K562 (cell line): ENCODE measurements around the gene OBSCN. TPM values are rescaled to one million over a fixed set of nuclear protein-coding genes. Genes with fewer than 3 reads are reported as not detected.

Experiments used
- ATAC-seq: fragments of 200-7000 bp; cut with Tn5 transposase; 3 replicates; pipeline ENCODE4 v1.9.1; 2020; ENCODE audit warnings: moderate library complexity
- BruUV-seq: library from RNA; stranded (reverse); fragments of 400-500 nt; replicated peaks from 2 replicates; lab custom pipeline; 2021; lab: Mats Ljungman, UMichigan
- CTCF ChIA-PET: fragments of 300-600 bp; formaldehyde crosslinking; extraction: SDS; loops from one replicate; lab custom pipeline; 2021; ENCODE audit warnings: low intra/inter-chr PET ratio; lab: Yijun Ruan, JAX
- POLR2A ChIA-PET: fragments of 300-600, 350-650 bp; sonication (Branson Sonifier 250); formaldehyde crosslinking; extraction: SDS; loops from one replicate; lab custom pipeline; 2021; ENCODE audit warnings: antibody characterized with exemption, inconsistent platforms; lab: Yijun Ruan, JAX
- DNase-seq, 4 experiments: peaks; one replicate each; pipeline versions ENCODE4 v3.0.0 to v3.0.0-alpha.2; 2011 to 2018; ENCODE audit warnings: low spot score in 3 of 4, mixed read lengths in 3 of 4; ENCODE audit errors: extremely low read depth in 1 of 4
- FAIRE-seq: peaks from 2 replicates; lab custom pipeline; 2011; peaks lifted over from hg19 to GRCh38; lab: Jason Lieb, UNC
- H2AFZ ChIP-seq: 2 replicates; pipeline ENCODE4 v1.6.0; 2011; ENCODE audit warnings: low read depth, low read length, control low read depth, inconsistent platforms
- H3K27ac ChIP-seq: fragments of 200-600 bp; 3 replicates; pipeline ENCODE4 v1.8.0; 2011; ENCODE audit warnings: low read depth, mild to moderate bottlenecking, control low read depth, inconsistent platforms, low read length, moderate library complexity, mixed read lengths; ENCODE audit errors: extremely low read depth
- H3K27me3 ChIP-seq, 2 experiments: fragments of 300-600 bp in 1 of 2; 2 replicates in 1 of 2; 3 replicates in 1 of 2; pipeline versions ENCODE4 v1.6.0 to v1.8.0; 2011; ENCODE audit warnings: inconsistent platforms in 2 of 2, low read length in 2 of 2, mild to moderate bottlenecking in 1 of 2, mixed read lengths in 1 of 2, moderate library complexity in 1 of 2; ENCODE audit not compliant: control insufficient read depth in 2 of 2, insufficient read depth in 2 of 2
- H3K36me3 ChIP-seq: fragments of 300-600 bp; 3 replicates; pipeline ENCODE4 v1.8.0; 2011; ENCODE audit warnings: mild to moderate bottlenecking, low read length, inconsistent platforms; ENCODE audit not compliant: control insufficient read depth, insufficient read depth
- H3K4me1 ChIP-seq, 2 experiments: fragments of 200-600 bp in 1 of 2; replicated peaks in 1 of 2; 2 replicates in 1 of 2; 3 replicates in 1 of 2; pipeline versions ENCODE4 v1.5.1 to v1.8.0; 2011; ENCODE audit warnings: inconsistent platforms in 2 of 2, low read length in 2 of 2, mild to moderate bottlenecking in 1 of 2, mixed read lengths in 1 of 2, moderate library complexity in 1 of 2; ENCODE audit not compliant: control insufficient read depth in 2 of 2, insufficient read depth in 2 of 2
- H3K4me2 ChIP-seq: 2 replicates; pipeline ENCODE4 v1.6.1; 2011; ENCODE audit warnings: low read length, control low read depth, inconsistent platforms, mixed read lengths; ENCODE audit not compliant: insufficient read depth
- H3K4me3 ChIP-seq: fragments of 200-600 bp; sonication (generic), shearing (Covaris generic); 2 replicates; pipeline ENCODE4 v1.5.1; 2016; ENCODE audit warnings: control low read depth, inconsistent platforms
- H3K79me2 ChIP-seq: fragments of 200-600 bp; 3 replicates; pipeline ENCODE4 v1.8.0; 2011; ENCODE audit warnings: low read length, inconsistent platforms; ENCODE audit not compliant: control insufficient read depth, insufficient read depth
- H3K9ac ChIP-seq, 2 experiments: 2 replicates each; pipeline versions ENCODE4 v1.6.0 to v1.6.1; 2011; ENCODE audit warnings: low read depth in 2 of 2, low read length in 2 of 2, control low read depth in 1 of 2, inconsistent platforms in 1 of 2, mild to moderate bottlenecking in 1 of 2, mixed read lengths in 1 of 2; ENCODE audit not compliant: insufficient read depth in 1 of 2
- H3K9me1 ChIP-seq: one replicate; pipeline ENCODE4 v1.6.0; 2011; ENCODE audit warnings: inconsistent platforms, mild to moderate bottlenecking, low read length, moderate library complexity; ENCODE audit not compliant: control insufficient read depth, insufficient read depth
- H3K9me3 ChIP-seq: replicated peaks from 2 replicates; pipeline ENCODE4 v1.5.1; 2011; ENCODE audit warnings: low read depth, low read length, inconsistent platforms; ENCODE audit not compliant: control insufficient read depth, insufficient read depth
- H4K20me1 ChIP-seq: replicated peaks from 2 replicates; pipeline ENCODE4 v1.6.1; 2011; ENCODE audit warnings: low read length, inconsistent platforms, mixed read lengths; ENCODE audit not compliant: control insufficient read depth, insufficient read depth
- CTCF ChIP-seq, 3 experiments: IDR thresholded peaks in 2 of 3; conservative IDR thresholded peaks in 1 of 3; 2 replicates each; pipeline ENCODE4 v1.5.1; 2011 to 2012; ENCODE audit warnings: low read length in 3 of 3, mild to moderate bottlenecking in 3 of 3, control low read depth in 2 of 3, improper control_type of control experiment in 1 of 3, inconsistent platforms in 1 of 3, low read depth in 1 of 3, mixed read lengths in 1 of 3, moderate library complexity in 1 of 3; ENCODE audit not compliant: insufficient read depth in 2 of 3
- HOMEZ ChIP-seq: fragments of 250-450 bp; sonication (Bioruptor Pico); IDR thresholded peaks from 2 replicates; pipeline ENCODE4 v1.4.0; 2020; ENCODE audit warnings: mild to moderate bottlenecking, moderate library complexity
- WGBS: fragments of 100-300 bp; shearing (Covaris generic); methylation state at CpG from one replicate; pipeline ENCODE4 v1.1.6; 2016; ENCODE audit warnings: low coverage, mixed read lengths; ENCODE audit not compliant: insufficient coverage; ENCODE audit errors: missing lambda C conversion rate; 5-methylcytosine and 5-hydroxymethylcytosine counted together
- in situ Hi-C: fragments of 300-500 bp; cut with MboI; formaldehyde crosslinking; loops from 4 replicates; pipeline ENCODE4 v1.15.0; 2018; ENCODE audit warnings: inconsistent platforms, mixed read lengths
- intact Hi-C: fragments of 100-400 bp; cut with micrococcal nuclease; formaldehyde crosslinking; loops from 2 replicates; pipeline ENCODE4 v1.14.2; 2022
- polyA plus RNA-seq, 8 experiments: library from polyadenylated mRNA; depleted of rRNA in 4 of 8; stranded (reverse) in 5 of 8; unstranded in 3 of 8; fragments of >200 nt; fragmentation: Nextera tagmentation in 2 of 8; fragmentation: Illumina TruSeq in 1 of 8; extraction: Ambion mirVana in 2 of 8; extraction: Trizol in 1 of 8; gene quantifications; 2 replicates each; pipeline versions ENCODE4 v1.2.1 to v1.2.3, GENCODE V29; 2011 to 2014; ENCODE audit warnings: inconsistent platforms in 1 of 8, missing spikeins in 1 of 8
- total RNA-seq, 7 experiments: library from RNA; depleted of rRNA in 6 of 7; stranded (reverse); fragments of >200 nt in 6 of 7; fragmentation: Illumina TruSeq in 2 of 7; extraction: Trizol in 2 of 7; gene quantifications; 2 replicates each; pipeline versions ENCODE4 v1.2.1 to v1.2.3, GENCODE V29; 2011 to 2021; ENCODE audit warnings: low replicate concordance in 1 of 7

OBSCN gene
- total and polyA plus RNA-seq, 9 of the 15 experiments (the other 6 are each of a cell fraction or from before 2014, with no cell fraction given): 0.18 to 19.7 (median 3.6) TPM

GRCh38 chr1:228238007-228238406, 30.2 kb downstream of the OBSCN start:
- in situ Hi-C loops: no loop called here
- no peaks in the 10 kb centered on the region for H3K4me1 ChIP-seq
- H3K27me3 ChIP-seq: no peaks in the 10 kb centered on the region
- H2AFZ ChIP-seq: no peak overlapping the region
- DNase-seq: no peak
- BruUV-seq: no TSS peak
- WGBS: 12% methylated on average over 7 of the region's 7 CpGs
- H3K27ac ChIP-seq: no peak overlapping the region
- H3K9ac ChIP-seq: no peak overlapping the region
- FAIRE-seq: no peak
- H3K4me3 ChIP-seq: no peak overlapping the region
- peak; percentile 62 for ATAC-seq
- no peaks in the 10 kb centered on the region for H3K9me1 ChIP-seq
- ChIA-PET CTCF (no interaction called here), POLR2A (no interaction called here)
- TF ChIP-seq HOMEZ (CRISPR knock-in tag) (no peak), CTCF (IDR thresholded peaks at IDR 0.05 in 2 of 3, conservative IDR thresholded peaks at IDR 0.05 in 1 of 3; ENCODE audit: insufficient read depth in 2 of 3, low read depth in 1 of 3, low read length in 3 of 3) (peak; percentile 3 to 35 (median 11); a peak in 2 of 6 replicates)
- H3K9me3 ChIP-seq: peaks cover 9% of the 10 kb centered on the region
- peaks cover 5% of the 10 kb centered on the region; the same call in 1 of the 3 replicates for H3K36me3 ChIP-seq
- intact Hi-C loops: no loop called here
- H4K20me1 ChIP-seq: no peaks in the 10 kb centered on the region
- H3K79me2 ChIP-seq: no peaks in the 10 kb centered on the region
- no peak overlapping the region for H3K4me2 ChIP-seq
